Fibroblast of skin of scalp (primary cell): ENCODE results near the gene ILDR2. TPM values are rescaled to one million over a fixed set of nuclear protein-coding genes. Genes with fewer than 3 reads are reported as not detected.

Experiments
- DNase-seq: peaks from one replicate; pipeline ENCODE4 v3.0.0-alpha.2; 2013
- polyA plus RNA-seq, 2 experiments: library from polyadenylated mRNA; unstranded; fragments of 120-200 nt; gene quantifications; one replicate each; pipeline ENCODE4 v1.2.1, GENCODE V29; 2013; ENCODE audit not compliant: insufficient read length in 2 of 2

The ILDR2 gene
- polyA plus RNA-seq (2013, experiment 1 of 2; ENCODE audit: insufficient read length) = not detected
- polyA plus RNA-seq (2013, experiment 2 of 2; ENCODE audit: insufficient read length) = 0.20 TPM

- peak; percentile 14 for DNase-seq
Measured at GRCh38 chr1:166975361-166976129, at the start of gene ILDR2. ILDR2 (minus strand) TSS chr1:166975540; CDS start chr1:166975268, 272 bp downstream.

DNA sequence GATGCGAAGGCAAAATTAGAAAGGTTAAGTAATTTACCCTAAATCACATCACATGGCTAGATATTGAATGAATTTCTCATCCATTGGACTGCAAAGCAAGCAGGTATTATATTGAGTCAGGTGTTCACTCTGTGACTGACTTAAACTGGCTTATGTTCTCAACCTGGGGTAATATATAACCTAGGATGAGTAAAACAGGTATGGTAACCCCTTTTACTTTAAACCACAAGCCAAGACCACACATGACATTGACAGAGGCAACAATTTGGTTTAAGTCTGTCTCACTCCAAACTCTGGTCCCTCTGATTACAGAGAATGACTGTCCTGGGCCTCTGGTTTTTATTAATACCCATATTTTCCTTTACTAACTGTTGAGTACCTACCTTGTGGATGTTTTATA is 47.0 kb upstream of the ILDR2 start:
- DNase-seq = no peak

- DNase-seq = no peak
Measured at GRCh38 chr1:167016100-167016750, 40.9 kb upstream of the ILDR2 start.

GRCh38 chr1:167013108-167013929 is 38.0 kb upstream of the ILDR2 start:
- no peak for DNase-seq

- DNase-seq = no peak
Measured at GRCh38 chr1:167012570-167012969, 37.2 kb upstream of the ILDR2 start.

- no peak for DNase-seq
Measured at GRCh38 chr1:167011560-167012191, 36.3 kb upstream of the ILDR2 start.

GRCh38 chr1:167003711-167004110 is 28.4 kb upstream of the ILDR2 start:
- no peak for DNase-seq

GRCh38 chr1:167002354-167002753 is 27.0 kb upstream of the ILDR2 start:
- no peak for DNase-seq

- DNase-seq = no peak
Measured at GRCh38 chr1:167000546-167000945, 25.2 kb upstream of the ILDR2 start.

- DNase-seq = no peak
Measured at GRCh38 chr1:166999500-167000055, 24.2 kb upstream of the ILDR2 start.

GRCh38 chr1:166999075-166999474 is 23.7 kb upstream of the ILDR2 start:
- DNase-seq = no peak

GRCh38 chr1:166988974-166989515 is 13.7 kb upstream of the ILDR2 start, which contains the start of gene MAEL:
MAEL (plus strand) TSS chr1:166989280; CDS start chr1:166989353, 73 bp downstream.
- DNase-seq = no peak

GRCh38 chr1:166981589-166981988 is 6.2 kb upstream of the ILDR2 start:
- DNase-seq = no peak

DNA sequence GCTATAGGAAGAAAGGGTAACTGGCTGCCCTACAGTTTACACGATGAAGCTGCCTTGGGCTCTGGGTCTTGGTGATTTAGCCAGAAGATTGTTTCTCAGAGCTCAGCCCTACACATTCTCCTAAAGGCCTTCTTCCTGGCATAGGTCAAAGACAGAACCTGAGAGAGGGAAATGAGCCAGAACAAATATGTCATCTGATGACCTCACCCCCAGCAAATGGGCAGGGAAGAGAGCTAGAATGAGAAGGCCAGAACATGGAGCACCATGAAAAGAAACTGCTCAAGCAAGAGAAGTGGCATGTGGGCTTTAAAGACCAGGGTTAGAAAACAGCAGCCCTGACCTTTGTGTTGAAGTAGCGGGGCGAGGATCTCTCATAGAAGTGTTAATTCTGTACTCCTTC is 5.5 kb upstream of the ILDR2 start:
- DNase-seq = no peak

DNA sequence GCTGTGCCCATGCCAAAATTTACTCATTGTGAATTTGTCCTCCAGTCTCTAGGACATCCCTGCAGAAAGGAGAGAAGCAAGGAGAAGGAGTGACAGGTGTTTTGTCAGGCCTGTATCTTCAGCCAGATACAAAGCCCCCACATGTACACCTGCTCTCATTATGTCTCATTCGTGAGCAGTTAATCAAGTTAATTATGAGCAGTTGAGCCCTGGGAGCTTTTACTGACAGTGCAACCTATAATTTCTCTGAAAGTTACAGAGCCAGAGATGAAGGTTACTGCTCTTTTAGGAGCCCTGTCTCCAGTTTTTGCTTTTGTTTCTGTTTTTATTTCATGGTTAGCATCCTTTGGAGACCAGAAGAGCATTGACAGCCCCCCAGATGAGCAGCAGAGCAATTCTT is 5.0 kb upstream of the ILDR2 start:
- no peak for DNase-seq

DNA sequence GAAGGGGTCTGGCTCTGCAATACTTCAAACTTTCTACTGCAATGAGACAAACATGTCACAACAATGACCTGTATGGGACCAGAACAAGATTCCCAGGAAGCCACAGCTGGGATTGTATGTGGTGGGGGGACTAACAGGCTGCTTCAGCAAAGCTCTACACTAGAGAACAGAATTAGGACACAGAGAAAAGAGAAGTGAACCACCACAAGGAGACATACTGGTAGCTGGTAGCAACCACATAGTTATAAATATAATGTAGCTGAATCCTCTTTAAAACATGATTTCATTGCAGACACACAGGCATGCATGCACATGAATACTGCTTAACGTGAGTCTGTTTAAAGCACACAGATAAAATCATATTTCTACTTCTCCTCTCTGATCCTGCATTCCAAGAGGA is 3.5 kb upstream of the ILDR2 start:
- DNase-seq = no peak

GRCh38 chr1:166977951-166978350 is 2.6 kb upstream of the ILDR2 start:
- DNase-seq = no peak

DNA sequence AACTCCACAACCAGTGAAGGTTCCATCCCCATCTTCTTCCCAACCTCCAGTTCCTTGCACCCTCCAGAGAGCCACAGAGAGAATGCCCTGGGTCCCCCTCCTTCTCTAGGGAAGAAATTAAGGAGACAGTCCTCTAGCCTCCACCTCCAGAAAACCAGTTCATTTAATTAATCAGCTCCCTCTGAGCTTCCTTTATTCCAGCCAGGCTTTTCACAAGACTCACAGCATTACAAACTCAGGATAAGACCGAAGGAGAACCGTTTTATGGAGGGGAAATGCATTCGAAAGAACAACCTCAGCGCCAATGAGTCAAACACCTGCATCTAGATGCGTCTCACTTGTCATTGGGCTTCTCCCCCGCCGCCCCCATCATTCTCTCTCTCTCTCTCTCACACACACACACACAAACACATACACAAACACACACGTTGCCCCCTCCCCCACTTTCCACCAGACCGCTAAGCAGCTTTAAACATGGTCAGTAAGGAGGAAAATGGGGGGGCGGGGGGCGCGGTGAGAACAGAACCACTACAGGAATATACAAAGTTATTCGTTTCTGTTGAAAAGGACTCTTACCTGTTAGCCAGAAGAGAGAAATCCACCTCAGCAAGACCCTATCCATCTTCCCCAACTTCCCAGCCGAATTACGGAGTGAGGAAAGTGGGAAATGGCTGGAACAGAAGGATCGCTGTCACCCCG is 544 bp downstream of the ILDR2 start:
- no peak for DNase-seq

- DNase-seq = no peak
Measured at GRCh38 chr1:166972826-166973225, 2.5 kb downstream of the ILDR2 start.

DNA sequence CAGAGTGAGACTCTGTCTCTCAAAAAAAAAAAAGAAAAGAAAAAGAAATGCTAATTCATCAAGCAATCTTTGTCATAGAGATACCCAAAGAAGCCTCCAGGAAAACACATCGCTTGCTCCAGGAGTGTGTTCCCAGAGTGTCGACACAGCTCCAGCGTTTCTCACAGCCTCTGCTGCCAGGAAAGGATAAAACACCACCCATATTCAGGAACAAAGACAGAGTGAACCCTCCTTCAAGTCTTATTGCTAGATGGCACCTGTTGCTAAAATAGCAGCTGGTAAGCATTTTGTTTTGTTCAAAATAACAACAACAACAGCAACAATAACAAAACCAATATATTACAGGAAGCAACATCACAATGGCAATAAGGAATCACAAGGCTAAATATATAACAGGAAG is 3.1 kb downstream of the ILDR2 start:
- no peak for DNase-seq

GRCh38 chr1:166971252-166971651 is 4.1 kb downstream of the ILDR2 start:
- DNase-seq = no peak
